Stimulated activated CD8-positive, alpha-beta memory T cell treated with anti-CD3 and anti-CD28 coated beads, Interleukin-15, amount 100 ng/mL, for 1 hour (primary cell): ENCODE data around the gene SEPTIN10.
A peak's percentile ranks its signal among the peaks of the same experiment; 100 is the strongest.
"Not testable (repeated sequence)": the region's sequence is repeated elsewhere in the genome, so short reads cannot be mapped to it uniquely, and the experiment has no call there.

ENCODE experiments used
- DNase-seq: peaks from one replicate; pipeline ENCODE4 v3.0.0-alpha.2; 2020; ENCODE audit warnings: low read depth

SEPTIN10 gene

DNA sequence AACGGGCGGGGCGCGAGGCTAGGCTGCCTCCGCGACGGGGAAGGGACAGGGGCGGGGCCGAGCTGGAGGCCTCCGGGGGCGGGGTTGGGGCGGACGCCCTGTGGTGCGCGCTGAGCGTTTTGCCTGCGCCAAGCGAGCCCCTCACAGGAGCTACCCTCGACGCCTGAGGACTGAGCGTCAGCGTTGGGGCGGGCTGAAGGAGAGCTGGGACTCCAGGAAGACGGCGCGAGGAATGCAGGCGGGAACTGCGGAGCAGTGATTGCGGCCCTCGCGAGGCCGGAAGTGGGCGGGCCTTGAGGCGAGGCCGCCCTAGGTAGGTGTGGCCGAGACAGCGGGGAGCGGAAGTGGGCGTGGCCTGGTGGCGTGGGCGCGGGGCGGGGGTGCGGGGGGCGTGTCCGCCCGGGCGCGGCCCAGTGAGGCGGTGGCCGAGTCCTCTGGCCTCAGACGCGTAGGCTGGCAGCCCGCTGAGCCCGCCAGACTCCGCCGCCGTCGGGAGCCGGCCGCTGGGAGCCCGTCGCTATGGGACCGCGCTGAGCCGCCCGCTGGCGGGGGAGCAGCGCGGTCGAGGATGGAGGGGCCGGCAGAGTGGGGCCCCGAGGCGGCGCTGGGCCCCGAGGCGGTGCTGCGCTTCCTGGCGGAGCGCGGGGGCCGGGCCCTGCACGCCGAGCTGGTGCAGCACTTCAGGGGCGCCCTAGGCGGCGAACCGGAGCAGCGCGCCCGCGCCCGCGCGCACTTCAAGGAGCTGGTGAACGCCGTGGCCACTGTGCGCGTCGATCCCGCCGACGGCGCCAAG, at the start of gene SEPTIN10, which contains the start of gene SOWAHC:
TSS of gene SEPTIN10 (minus strand) at position 45 of the 793 bp plus-strand sequence. CDS start 139 bp downstream, outside the sequence.
TSS of gene SOWAHC (plus strand) at position 443 of the 793 bp plus-strand sequence. CDS start at position 569, 126 bp downstream.
- DNase-seq = peak; percentile 51

DNA sequence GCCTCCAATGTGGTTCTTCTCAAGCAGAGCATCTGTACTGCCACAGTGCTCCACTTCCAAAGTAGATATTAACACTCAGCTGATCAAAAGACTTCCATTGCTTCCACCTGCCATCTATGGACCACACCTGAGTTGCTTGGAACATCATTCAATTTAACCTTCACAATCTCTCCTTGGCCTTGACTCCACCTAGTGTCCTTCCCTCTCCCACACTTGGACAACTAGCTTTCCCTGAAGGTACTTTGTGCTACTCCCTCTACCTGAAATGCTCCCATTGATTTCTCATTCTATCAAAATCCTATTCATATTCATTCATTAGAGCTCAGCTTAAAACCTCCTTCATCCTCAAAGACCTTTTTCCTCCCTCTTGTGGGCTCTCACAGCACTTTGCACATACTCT, 49.1 kb upstream of the SEPTIN10 start:
- no peak for DNase-seq

DNA sequence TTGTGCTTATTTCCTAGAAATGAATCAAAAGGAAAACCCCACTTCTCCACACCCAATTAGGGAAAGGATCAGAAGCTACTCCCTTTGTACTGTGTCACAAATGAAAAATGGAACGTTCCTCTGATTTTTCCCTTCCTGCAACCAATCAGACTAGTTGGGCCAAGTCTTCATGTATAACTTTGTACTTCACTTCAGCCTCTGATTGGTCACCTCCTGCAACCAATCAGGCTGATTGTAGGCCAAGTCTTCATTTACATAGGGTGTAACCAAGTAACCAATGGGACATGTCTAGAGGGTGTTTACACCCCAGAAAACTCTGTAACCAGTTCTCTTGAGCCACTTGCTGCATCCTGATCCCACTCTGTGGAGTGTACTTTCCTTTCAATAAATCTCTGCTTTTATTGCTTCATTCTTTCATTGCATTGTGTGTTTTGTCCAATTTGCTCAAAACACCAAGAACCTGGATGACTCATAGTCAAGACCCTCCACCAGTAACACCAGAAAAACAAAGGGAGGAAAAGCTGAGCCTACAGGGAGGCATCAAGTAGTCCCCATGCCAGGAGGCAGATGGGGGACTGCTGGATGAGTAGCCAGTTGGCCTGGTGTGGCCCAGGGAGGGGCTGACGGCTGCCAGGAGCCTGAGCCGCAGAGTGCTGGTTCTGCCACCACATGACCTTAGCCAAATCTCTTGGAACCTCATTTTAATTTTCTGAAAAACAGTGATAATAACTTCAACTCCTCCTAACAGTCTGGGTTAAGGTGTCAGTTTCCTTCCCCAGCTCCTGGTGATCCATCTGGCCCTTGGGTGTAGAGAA, 46.5 kb upstream of the SEPTIN10 start:
- DNase-seq = no peak

DNA sequence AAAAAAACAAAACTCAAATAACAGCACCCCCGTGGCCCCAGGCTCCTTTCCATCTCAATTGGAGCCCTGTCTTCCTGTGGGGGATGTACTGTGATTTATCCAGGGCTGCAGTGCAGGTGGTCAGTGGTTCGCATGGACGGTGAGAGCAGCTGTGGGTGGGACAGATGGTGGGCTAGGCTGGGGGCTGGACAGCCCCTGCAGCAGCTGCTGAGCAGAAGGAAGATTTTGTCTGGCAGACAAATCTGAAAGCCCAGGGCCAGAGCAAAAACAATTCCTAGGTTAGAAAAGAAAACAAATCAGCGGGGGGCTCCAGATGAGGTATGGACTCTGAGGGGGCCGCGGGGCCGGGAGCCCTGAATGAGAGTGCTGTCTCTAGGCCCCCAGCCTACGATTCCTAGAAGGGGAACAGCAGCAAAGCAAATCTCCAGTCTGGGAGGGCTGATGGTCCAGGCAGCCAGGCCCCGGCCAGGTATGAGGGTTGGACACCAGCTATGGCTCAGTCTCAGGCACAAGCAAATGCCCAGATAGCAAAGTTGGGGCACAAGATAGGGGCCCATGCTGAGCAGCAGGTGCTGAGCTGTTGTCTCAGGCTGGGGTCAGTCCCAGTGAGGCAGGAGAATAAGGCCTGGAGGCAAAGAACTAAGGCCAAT, 45.8 kb upstream of the SEPTIN10 start:
- DNase-seq = no peak

DNA sequence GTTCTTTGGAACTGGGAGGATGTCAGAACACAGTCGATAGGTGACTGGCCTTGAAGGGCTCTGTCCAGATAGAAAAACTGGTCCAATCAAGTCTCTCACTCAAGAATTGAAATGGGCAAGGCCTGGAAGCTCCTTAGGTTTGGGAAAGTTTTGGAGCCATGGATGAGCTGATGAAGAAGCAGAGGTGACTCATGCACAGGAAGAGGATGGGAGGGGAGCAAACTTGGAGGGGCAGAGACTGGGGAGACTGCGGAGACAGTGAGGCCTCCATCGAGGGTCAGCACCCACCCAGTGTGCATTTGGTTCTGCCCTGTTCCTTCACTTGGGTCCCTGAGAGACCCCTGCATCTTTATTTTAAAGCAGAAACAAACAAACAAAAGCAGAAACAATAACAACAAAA, 41.5 kb upstream of the SEPTIN10 start:
- no peak for DNase-seq

DNA sequence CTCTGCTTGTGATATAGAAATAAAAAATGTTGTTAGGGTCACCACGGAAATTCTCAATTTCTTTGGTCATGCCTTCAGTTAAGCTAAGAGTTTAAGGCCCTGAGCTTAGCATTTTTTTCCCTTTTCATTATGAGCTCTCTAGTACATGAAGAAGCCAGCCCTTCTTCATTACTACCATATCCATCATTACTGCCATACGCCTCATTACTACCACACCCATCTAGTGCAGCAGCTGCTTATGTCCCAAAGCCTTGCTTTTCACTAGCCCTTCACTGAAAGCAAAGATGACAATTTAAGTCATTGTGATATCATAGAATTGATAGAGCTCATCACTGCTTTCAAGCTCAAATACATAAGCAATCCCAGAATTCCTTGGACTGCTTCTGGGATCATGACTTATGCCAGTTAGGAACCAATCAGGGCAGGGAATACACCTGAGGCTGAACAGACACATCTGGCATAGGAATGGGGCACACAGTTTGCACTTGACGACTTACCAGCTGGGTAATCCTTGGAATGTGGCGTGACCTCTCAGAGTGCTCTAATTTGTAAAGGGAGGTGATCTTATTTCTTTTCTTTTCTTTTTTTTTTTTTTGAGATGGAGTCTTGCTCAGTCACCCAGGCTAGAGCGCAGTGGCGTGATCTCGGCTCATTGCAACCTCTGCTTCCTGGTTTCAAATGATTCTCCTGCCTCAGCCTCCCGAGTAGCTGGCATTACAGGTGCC, 40.7 kb upstream of the SEPTIN10 start:
- no peak for DNase-seq

DNA sequence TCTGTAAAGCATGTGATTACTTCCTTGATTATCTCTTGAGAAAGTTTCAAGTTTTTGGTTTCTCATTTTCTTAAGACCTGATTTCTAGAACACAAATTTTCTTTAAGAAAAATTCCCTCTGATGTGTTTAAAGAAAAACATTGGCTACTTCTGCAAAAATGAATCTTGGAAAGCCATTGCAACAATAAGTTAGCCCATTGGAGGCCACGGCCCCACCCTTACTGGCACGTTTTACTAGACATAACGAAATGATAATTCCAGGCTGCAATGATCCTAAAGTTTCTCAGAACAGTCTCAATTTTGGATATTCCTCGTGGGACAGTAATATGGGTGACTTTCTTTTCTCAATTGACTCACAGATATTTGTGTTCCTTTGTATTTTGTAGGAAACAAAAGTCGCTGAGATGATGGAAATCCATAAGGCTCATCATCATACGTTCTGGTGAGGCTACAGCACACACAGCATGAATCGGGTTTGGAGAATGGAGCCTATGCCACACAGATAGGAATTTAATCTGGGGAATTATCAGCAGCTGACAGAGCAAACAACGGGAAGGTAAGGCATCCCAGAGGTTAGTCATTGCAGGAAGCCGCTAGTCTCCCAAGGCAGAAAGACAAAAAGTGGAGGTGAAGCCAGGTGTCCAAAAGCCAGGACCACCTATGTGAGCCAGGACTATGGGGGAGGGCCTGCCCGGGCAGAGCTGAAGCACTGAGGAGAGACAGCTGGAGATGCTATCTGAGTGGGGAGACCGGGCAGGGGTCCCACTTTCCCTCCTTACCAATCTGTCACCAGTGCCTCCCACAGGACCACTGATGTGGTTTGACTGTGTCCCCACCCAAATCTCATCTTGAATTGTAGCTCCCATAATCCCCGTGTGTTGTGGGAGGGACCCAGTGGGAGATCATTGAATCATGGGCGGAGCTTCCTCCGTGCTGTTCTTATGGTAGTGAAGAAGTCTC, 36.2 kb upstream of the SEPTIN10 start:
- no peak for DNase-seq

DNA sequence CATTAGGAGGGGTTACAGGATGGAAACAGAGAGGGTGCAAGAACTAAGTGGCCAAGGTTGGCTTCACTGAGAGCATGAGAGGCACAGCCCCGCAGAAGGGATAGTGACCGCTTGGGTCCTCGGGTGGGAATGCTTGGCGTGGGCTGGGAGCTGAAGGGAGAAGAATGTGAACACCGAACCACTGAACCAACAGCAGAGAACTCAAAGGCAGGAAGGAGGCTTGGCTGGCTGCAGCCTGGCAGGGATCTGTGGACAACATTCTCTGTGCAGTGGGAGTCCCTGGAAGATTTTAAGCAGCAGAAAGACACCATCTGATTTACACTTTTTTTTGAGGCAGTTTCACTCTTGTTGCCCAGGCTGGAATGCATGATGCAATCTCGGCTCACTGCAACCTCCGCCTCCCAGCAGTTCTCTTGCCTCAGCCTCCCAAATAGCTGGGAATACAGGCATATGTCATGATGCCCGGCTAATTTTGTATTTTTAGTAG, 34.3 kb upstream of the SEPTIN10 start:
- no peak for DNase-seq

DNA sequence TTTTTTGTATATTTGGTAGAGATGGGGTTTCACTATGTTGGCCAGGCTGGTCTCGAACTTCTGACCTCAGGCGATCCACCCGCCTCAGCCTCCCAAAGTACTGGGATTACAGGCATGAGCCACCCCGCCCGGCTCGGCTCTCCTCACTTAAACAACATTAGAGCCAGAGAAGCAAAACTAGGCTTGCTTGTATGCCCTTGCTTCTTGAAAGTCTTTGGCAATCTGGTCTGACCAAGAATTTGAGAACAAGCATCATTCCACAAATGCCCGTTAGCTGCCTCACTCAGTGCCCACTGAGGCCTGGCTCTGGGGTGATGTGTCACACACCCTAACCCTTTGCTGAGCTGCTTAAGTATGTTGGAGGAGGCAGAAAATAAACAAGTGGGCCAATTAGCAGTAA, 33.9 kb upstream of the SEPTIN10 start:
- DNase-seq = no peak

DNA sequence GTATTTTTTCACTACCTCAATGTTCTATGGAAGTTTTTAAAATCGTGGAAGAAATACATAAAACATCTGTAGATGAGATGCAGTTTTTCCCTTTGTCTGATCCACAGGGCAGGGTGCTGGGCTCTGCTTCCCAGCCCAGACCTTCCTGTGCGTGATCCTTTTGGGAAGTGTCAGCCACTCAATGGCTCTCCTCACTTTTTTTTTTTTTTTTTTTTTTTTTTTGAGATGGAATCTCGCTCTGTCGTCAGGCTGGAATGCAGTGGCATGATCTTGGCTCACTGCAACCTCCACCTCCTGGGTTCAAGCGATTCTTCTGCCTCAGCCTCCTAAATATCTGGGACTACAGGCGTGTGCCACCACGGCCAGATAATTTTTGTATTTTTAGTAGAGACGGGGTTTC, 33.2 kb upstream of the SEPTIN10 start:
- no peak for DNase-seq

DNA sequence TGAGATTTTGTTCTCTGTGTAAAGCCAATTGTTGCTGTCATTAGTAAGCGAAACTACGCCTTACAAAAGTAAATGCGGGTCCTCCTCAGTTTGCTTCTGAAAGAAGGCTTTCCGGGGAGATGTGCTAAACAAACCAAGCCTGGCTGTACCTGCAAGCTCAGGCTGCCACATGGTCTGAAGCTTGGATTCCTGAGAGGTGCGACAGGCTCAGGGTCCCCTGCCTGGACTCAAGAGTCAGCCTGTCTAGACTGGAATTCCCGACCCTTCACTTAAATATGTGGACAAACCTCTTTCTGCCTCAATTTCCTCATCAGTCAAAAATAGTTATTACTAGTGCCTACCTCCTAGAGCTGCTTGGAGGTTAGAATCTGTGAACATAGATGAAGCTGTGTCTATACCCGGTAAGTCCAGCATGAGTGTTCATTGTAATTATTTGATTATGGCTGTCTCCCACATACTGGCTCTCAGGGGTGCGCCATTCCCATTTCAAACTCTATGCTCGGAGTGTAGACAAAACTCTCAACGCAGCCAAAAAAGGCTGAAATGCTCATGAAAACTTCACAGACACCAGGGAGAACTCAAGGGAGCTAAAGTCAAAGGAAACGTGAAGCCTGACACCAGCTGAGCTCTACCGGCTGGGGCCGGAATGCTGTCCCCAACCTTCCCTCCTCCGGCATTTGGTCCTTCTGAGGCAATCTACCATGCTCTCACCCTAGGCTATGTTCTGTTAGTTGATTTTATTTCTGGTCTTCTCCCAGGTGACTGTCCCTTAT, 31.8 kb upstream of the SEPTIN10 start:
- DNase-seq = no peak

DNA sequence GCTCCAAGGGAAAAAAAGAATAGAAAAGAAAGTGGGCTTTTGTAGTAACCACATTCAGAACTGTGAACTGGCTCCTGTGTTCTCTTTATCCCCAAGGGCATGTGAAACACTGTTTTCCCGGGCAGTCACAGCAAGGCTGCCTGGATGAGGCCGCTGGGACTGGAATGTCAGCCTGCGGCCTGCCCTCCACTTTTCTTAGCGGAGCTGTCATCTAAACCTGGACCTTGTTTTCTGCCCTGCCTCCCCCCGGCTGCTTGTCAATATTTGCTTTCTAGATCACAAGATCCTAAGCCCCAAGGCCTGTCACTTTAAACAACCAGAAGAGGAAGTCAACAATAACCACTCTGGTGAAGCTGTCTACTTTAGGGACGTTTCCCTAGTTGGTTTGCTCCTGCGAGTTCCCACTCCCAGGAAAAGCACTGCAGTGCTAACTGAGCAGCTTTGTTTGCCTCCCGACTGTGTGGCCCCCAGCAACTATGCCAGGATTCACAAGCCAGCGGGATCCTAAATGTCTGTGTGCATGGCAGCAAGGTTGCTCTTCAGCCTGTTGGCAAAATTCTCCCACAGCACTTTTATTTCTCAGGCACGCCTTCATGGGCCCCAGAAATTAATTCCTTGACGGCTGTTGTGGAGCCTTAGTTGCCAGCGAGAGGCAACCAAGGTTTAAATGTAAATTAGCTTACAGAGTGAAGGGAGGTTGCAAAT, 31.0 kb upstream of the SEPTIN10 start:
- DNase-seq = no peak

DNA sequence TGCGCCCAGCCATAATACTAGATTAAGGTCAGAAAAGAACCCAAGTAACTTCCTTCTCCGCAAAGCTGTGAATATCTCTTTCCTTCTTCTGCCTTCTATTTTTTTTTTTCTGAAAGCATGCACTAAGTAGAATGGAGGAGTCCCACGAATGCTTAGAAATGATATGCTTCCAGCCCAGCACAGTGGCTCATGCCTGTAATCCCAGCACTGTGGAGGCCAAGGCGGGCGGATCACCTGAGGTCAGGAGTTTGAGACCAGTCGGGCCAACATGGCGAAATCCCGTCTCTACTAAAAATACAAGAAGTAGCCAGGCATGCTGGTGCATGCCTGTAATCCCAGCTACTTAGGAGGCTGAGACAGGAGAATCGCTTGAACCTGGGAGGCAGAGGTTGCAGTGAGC, 26.2 kb upstream of the SEPTIN10 start:
- DNase-seq = not testable (repeated sequence)

DNA sequence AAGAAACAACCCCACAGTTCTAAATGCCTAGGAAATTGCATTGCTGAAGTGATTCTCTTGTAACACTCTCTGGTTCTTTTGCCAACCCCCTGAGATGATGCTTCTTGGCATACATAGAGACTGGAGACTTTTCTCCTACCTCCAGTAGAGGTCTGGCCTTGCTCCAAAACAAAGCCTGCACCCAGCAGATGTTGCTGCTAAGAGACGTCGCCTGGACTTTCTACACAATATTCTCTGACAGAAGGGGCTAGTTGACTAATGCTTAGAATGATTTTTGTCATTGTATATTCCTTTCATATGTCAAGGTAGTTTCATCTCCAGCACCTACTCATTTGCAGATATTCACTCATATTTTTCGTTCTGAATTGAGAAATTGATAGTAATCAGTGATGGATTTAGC, 25.0 kb upstream of the SEPTIN10 start:
- DNase-seq = no peak

DNA sequence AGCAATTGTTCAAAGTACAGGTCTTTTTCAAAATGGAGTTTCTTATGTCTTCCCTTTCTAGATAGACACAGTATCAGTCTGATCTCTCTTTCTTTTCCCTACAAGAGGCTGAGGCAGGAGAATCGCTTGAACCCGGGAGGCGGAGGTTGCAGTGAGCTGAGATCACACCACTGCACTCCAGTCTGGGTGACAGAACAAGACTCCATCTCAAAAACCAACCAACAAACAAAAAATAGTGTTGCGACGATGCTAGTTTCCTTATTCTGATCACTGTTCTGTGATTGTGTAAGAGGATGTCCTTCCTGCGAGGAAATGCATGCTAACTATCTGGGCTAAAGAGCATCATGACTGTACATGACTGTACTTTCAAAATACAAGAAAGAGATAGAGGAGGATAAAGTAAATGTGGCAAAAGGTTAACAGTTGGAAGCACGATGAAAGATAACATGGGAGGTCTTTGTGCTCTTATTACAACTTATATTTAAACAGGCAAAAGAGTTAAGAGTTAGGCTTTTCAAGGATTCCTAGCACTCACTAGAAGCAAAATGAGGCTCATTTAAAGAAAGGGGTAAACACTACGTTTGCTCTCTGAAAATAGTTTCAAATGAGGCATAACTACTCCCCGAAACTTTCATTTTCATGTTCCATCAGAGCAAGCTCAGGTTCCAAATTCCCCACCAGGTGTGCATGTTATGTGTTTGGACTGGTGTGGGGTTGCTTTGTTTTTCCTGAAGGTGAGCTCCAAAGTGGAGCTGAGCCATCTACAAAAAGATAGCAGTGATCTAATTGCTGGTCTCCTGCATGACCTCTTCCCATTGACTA, 24.2 kb upstream of the SEPTIN10 start:
- DNase-seq = no peak

DNA sequence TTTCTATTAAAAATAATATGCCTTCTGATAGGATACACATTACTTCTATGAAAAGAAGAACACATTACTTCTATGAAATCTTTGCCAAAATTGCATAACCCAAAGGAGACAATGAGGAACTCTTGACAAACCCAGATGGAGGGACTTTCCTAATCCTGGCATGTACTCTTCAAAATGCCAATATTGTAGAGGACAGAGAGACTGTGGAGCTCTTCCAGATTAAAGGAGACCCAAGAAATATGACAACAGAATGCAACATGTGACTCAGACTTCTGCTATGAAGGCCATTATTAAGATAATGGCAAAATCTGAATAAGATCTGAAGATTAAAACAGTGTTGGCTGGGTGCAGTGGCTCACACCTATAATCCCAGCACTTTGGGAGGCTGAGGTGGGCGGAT, 22.6 kb upstream of the SEPTIN10 start:
- no peak for DNase-seq

DNA sequence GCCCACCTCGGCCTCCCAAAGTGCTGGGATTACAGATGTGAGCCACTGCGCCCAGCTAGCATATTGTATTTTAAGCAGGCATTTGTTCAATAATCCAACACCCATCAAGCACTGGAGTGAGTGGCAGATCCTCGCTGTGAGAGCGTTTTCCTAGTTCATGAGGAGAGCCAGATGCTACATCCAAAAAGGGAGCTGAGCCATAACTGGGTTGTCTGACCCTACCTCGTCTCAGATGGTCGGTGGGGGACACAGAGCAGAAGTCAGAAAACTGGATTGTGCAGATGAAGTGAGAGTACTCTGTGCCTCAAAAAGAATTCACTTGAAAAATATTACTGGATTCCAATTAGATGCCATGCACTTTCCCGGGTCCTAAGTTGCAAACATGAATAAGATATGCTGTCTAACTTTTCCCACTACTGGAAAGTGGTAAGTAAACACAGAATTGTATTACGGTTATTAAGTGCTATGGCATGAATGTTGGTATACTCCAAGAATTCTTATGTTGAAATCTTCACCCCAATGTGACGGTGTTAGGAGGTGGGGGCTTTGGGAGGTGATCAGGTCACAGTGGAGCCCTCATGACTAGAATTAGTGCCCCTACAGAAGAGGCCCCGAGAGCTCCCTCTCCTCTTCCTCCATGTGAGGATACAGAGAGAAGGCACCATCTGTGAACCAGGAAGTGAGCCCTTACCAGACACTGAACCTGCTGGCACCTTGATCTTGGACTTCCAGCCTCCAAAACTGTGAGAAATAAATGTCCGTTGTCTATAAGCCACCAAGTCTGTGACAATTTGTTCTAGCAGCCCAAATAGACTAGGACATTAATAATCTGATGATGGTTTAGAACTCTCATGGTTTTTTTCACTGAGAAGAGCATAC, 21.9 kb upstream of the SEPTIN10 start:
- DNase-seq = no peak
